ENCODE results near the gene MEP1A. TPM values are rescaled to one million over a fixed set of nuclear protein-coding genes. Genes with fewer than 3 reads are reported as not detected.

MEP1A gene
- total and polyA plus RNA-seq, 2 of the 13 experiments (the other 11 are each of a cell fraction or from before 2014, with no cell fraction given): 0.24 to 0.83 TPM

GRCh38 chr6:46848684-46849360, 55.6 kb downstream of the MEP1A start (continued):
- TF ChIP-seq, protein P1, sequence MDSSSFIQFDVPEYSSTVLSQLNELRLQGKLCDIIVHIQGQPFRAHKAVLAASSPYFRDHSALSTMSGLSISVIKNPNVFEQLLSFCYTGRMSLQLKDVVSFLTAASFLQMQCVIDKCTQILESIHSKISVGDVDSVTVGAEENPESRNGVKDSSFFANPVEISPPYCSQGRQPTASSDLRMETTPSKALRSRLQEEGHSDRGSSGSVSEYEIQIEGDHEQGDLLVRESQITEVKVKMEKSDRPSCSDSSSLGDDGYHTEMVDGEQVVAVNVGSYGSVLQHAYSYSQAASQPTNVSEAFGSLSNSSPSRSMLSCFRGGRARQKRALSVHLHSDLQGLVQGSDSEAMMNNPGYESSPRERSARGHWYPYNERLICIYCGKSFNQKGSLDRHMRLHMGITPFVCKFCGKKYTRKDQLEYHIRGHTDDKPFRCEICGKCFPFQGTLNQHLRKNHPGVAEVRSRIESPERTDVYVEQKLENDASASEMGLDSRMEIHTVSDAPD (CRISPR knock-in tag; IDR thresholded peaks at IDR 0.05): no peak; the same call in 1 of the 2 replicates
- TF ChIP-seq, protein P2, sequence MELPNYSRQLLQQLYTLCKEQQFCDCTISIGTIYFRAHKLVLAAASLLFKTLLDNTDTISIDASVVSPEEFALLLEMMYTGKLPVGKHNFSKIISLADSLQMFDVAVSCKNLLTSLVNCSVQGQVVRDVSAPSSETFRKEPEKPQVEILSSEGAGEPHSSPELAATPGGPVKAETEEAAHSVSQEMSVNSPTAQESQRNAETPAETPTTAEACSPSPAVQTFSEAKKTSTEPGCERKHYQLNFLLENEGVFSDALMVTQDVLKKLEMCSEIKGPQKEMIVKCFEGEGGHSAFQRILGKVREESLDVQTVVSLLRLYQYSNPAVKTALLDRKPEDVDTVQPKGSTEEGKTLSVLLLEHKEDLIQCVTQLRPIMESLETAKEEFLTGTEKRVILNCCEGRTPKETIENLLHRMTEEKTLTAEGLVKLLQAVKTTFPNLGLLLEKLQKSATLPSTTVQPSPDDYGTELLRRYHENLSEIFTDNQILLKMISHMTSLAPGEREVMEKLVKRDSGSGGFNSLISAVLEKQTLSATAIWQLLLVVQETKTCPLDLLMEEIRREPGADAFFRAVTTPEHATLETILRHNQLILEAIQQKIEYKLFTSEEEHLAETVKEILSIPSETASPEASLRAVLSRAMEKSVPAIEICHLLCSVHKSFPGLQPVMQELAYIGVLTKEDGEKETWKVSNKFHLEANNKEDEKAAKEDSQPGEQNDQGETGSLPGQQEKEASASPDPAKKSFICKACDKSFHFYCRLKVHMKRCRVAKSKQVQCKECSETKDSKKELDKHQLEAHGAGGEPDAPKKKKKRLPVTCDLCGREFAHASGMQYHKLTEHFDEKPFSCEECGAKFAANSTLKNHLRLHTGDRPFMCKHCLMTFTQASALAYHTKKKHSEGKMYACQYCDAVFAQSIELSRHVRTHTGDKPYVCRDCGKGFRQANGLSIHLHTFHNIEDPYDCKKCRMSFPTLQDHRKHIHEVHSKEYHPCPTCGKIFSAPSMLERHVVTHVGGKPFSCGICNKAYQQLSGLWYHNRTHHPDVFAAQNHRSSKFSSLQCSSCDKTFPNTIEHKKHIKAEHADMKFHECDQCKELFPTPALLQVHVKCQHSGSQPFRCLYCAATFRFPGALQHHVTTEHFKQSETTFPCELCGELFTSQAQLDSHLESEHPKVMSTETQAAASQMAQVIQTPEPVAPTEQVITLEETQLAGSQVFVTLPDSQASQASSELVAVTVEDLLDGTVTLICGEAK (IDR thresholded peaks at IDR 0.05): no peak
- TF ChIP-seq, protein P2 (CRISPR knock-in tag; IDR thresholded peaks at IDR 0.05): peak; percentile 33; the same call in 1 of the 2 replicates
- TF ChIP-seq, protein P3, sequence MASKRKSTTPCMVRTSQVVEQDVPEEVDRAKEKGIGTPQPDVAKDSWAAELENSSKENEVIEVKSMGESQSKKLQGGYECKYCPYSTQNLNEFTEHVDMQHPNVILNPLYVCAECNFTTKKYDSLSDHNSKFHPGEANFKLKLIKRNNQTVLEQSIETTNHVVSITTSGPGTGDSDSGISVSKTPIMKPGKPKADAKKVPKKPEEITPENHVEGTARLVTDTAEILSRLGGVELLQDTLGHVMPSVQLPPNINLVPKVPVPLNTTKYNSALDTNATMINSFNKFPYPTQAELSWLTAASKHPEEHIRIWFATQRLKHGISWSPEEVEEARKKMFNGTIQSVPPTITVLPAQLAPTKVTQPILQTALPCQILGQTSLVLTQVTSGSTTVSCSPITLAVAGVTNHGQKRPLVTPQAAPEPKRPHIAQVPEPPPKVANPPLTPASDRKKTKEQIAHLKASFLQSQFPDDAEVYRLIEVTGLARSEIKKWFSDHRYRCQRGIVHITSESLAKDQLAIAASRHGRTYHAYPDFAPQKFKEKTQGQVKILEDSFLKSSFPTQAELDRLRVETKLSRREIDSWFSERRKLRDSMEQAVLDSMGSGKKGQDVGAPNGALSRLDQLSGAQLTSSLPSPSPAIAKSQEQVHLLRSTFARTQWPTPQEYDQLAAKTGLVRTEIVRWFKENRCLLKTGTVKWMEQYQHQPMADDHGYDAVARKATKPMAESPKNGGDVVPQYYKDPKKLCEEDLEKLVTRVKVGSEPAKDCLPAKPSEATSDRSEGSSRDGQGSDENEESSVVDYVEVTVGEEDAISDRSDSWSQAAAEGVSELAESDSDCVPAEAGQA (IDR thresholded peaks at IDR 0.05; ENCODE audit: low read depth): no peak; the same call in 1 of the 2 replicates
- TF ChIP-seq, protein P3 (CRISPR knock-in tag; IDR thresholded peaks at IDR 0.05; ENCODE audit: borderline replicate concordance): no peak
- no peak for TF ChIP-seq TEAD2 (CRISPR knock-in tag; IDR thresholded peaks at IDR 0.05)
- no peak for TF ChIP-seq PHB2 (IDR thresholded peaks at IDR 0.05; ENCODE audit: partially characterized antibody)

All from HepG2 (cell line).